ENCODE data around the gene B4GALT6.

The B4GALT6 gene

GRCh38 chr18:31607384-31607783, 77.0 kb downstream of the B4GALT6 start:
- Histone ChIP-seq H3K4me2 (ENCODE audit: low read length) (no peak overlapping the region), H4K20me1 (ENCODE audit: control insufficient read depth, insufficient read depth, low read depth, low read length) (no peaks in the 10 kb centered on the region), H3K27ac (ENCODE audit: low read depth, low read length) (no peak overlapping the region), H3K4me1 (ENCODE audit: control insufficient read depth, low read length) (no peaks in the 10 kb centered on the region), H3K4me3 (ENCODE audit: low read length) (no peak overlapping the region), H3K36me3 (ENCODE audit: control insufficient read depth, low read length) (no peaks in the 10 kb centered on the region), H3F3A (ENCODE audit: control insufficient read depth, insufficient read depth) (no peaks in the 10 kb centered on the region), H3K27me3 (ENCODE audit: control insufficient read depth, low read length) (no peaks in the 10 kb centered on the region), H3K79me2 (ENCODE audit: control insufficient read depth, low read length) (no peaks in the 10 kb centered on the region), H3K9me2 (replicated peaks; ENCODE audit: control insufficient read depth, low read length) (no peaks in the 10 kb centered on the region), H3K9me3 (ENCODE audit: control insufficient read depth, insufficient read depth, low read length) (no peaks in the 10 kb centered on the region)
- TF ChIP-seq CTCF (IDR thresholded peaks at IDR 0.05; ENCODE audit: low read depth, low read length, poor library complexity, severe bottlenecking) (no peak), EZH2phosphoT487 (IDR thresholded peaks at IDR 0.05; ENCODE audit: borderline replicate concordance, low read length) (no peak)

GRCh38 chr18:31606265-31606664, 78.1 kb downstream of the B4GALT6 start:
- Histone ChIP-seq H3K79me2 (ENCODE audit: control insufficient read depth, low read length) (no peaks in the 10 kb centered on the region), H4K20me1 (ENCODE audit: control insufficient read depth, insufficient read depth, low read depth, low read length) (no peaks in the 10 kb centered on the region), H3K27me3 (ENCODE audit: control insufficient read depth, low read length) (no peaks in the 10 kb centered on the region), H3K4me1 (ENCODE audit: control insufficient read depth, low read length) (no peaks in the 10 kb centered on the region), H3K27ac (ENCODE audit: low read depth, low read length) (no peak overlapping the region), H3F3A (ENCODE audit: control insufficient read depth, insufficient read depth) (no peaks in the 10 kb centered on the region), H3K4me3 (ENCODE audit: low read length) (no peak overlapping the region), H3K9me3 (ENCODE audit: control insufficient read depth, insufficient read depth, low read length) (no peaks in the 10 kb centered on the region), H3K4me2 (ENCODE audit: low read length) (no peak overlapping the region), H3K36me3 (ENCODE audit: control insufficient read depth, low read length) (no peaks in the 10 kb centered on the region), H3K9me2 (replicated peaks; ENCODE audit: control insufficient read depth, low read length) (no peaks in the 10 kb centered on the region)
- no peak for TF ChIP-seq CTCF (IDR thresholded peaks at IDR 0.05; ENCODE audit: low read depth, low read length, poor library complexity, severe bottlenecking)

GRCh38 chr18:31603315-31603714, 81.1 kb downstream of the B4GALT6 start:
- no peaks in the 10 kb centered on the region for H3K9me3 ChIP-seq (ENCODE audit: control insufficient read depth, insufficient read depth, low read length)
- no peaks in the 10 kb centered on the region for H3K79me2 ChIP-seq (ENCODE audit: control insufficient read depth, low read length)
- H3K9me2 ChIP-seq (replicated peaks; ENCODE audit: control insufficient read depth, low read length): no peaks in the 10 kb centered on the region
- H3K27ac ChIP-seq (ENCODE audit: low read depth, low read length): no peak overlapping the region
- no peaks in the 10 kb centered on the region for H3K36me3 ChIP-seq (ENCODE audit: control insufficient read depth, low read length)
- no peaks in the 10 kb centered on the region for H3F3A ChIP-seq (ENCODE audit: control insufficient read depth, insufficient read depth)
- no peaks in the 10 kb centered on the region for H3K4me1 ChIP-seq (ENCODE audit: control insufficient read depth, low read length)
- TF ChIP-seq EZH2phosphoT487 (IDR thresholded peaks at IDR 0.05; ENCODE audit: borderline replicate concordance, low read length) (no peak), CTCF (IDR thresholded peaks at IDR 0.05; ENCODE audit: low read depth, low read length, poor library complexity, severe bottlenecking) (no peak)
- H3K4me2 ChIP-seq (ENCODE audit: low read length): no peak overlapping the region
- no peaks in the 10 kb centered on the region for H4K20me1 ChIP-seq (ENCODE audit: control insufficient read depth, insufficient read depth, low read depth, low read length)
- no peak overlapping the region for H3K4me3 ChIP-seq (ENCODE audit: low read length)
- H3K27me3 ChIP-seq (ENCODE audit: control insufficient read depth, low read length): no peaks in the 10 kb centered on the region
